Measurements from ENCODE around the gene JMJD1C. TPM values are rescaled to one million over a fixed set of nuclear protein-coding genes. Genes with fewer than 3 reads are reported as not detected.

Gene JMJD1C
- total RNA-seq, 1 donor from 2014 or later: 62.6 TPM

DNA sequence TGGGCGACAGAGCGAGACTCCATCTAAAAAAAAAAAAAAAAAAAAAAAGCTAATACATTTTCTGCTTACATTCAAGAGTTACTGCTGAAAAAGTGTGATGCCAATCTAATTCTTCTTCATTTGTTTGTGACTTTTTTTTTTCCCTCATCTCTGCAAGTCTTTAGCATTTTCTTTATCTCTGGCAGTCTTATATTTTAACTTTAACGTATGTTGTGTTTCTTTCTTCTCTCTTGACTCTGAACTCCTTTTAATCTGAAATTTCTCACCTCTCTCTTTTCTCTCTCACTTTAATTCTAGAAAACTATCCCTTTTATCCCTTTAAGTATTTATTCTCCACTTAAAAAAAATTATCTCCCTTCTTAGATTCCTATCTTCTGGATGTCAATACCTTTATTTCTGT lies 146.5 kb downstream of the JMJD1C start:
- H3K27me3 Mint-ChIP-seq: no peaks in the 10 kb centered on the region
- no peaks in the 10 kb centered on the region for H3K9me3 Mint-ChIP-seq
- no peaks in the 10 kb centered on the region for H3K4me1 Mint-ChIP-seq (ENCODE audit: unreplicated experiment)
- H3K4me3 Mint-ChIP-seq: no peak overlapping the region
- no peak overlapping the region for H3K27ac Mint-ChIP-seq
- TF ChIP-seq, protein P1, sequence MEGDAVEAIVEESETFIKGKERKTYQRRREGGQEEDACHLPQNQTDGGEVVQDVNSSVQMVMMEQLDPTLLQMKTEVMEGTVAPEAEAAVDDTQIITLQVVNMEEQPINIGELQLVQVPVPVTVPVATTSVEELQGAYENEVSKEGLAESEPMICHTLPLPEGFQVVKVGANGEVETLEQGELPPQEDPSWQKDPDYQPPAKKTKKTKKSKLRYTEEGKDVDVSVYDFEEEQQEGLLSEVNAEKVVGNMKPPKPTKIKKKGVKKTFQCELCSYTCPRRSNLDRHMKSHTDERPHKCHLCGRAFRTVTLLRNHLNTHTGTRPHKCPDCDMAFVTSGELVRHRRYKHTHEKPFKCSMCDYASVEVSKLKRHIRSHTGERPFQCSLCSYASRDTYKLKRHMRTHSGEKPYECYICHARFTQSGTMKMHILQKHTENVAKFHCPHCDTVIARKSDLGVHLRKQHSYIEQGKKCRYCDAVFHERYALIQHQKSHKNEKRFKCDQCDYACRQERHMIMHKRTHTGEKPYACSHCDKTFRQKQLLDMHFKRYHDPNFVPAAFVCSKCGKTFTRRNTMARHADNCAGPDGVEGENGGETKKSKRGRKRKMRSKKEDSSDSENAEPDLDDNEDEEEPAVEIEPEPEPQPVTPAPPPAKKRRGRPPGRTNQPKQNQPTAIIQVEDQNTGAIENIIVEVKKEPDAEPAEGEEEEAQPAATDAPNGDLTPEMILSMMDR (conservative IDR thresholded peaks at IDR 0.05): no peak
- DNase-seq (ENCODE audit: extremely low spot score, unreplicated experiment): no peak
- peaks cover 19% of the 10 kb centered on the region for H3K36me3 Mint-ChIP-seq

DNA sequence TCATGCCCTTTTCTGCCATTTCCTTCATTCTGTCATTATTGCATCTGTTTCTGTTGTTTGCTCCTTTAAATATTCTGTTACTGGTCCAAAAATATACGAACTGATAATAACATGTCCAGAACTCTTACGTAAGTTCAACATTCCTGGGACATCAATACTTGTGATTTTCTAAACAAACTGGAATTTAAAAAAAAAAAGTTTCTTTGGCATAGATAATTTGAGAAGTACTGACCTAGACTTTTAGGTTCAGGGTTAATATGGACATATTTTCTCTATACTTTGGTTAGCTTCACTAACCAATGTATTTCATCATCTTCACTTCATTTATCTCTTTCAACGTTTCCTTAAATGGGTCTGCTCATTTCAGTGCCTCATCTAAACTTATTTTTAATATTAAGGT lies 147.3 kb downstream of the JMJD1C start:
- Mint-ChIP-seq H3K36me3 (peaks cover 23% of the 10 kb centered on the region), H3K9me3 (peaks cover 4% of the 10 kb centered on the region), H3K4me1 (ENCODE audit: unreplicated experiment) (no peaks in the 10 kb centered on the region), H3K27ac (no peak overlapping the region), H3K27me3 (no peaks in the 10 kb centered on the region), H3K4me3 (no peak overlapping the region)
- TF ChIP-seq, protein P1 (conservative IDR thresholded peaks at IDR 0.05): no peak
- no peak for DNase-seq (ENCODE audit: extremely low spot score, unreplicated experiment)

DNA sequence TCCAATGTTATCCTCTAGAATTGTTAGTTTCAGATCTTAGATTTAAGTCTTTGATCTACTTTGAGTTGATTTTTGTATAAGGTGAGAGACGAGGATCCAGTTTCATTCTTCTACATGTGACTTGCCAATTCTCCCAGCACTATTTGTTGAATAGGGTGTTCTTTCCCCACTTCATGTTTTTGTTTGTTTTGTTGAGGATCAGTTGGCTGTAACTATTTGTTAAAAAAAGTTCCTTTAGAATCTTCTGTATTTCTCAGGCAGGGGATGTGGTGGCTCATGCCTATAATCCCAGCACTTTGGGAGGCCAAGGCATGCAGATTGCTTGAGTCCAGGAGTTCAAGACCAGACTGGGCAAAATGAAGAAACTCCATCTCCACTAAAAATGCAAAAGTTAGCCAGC lies 151.8 kb downstream of the JMJD1C start:
- H3K36me3 Mint-ChIP-seq: peaks cover 17% of the 10 kb centered on the region

DNA sequence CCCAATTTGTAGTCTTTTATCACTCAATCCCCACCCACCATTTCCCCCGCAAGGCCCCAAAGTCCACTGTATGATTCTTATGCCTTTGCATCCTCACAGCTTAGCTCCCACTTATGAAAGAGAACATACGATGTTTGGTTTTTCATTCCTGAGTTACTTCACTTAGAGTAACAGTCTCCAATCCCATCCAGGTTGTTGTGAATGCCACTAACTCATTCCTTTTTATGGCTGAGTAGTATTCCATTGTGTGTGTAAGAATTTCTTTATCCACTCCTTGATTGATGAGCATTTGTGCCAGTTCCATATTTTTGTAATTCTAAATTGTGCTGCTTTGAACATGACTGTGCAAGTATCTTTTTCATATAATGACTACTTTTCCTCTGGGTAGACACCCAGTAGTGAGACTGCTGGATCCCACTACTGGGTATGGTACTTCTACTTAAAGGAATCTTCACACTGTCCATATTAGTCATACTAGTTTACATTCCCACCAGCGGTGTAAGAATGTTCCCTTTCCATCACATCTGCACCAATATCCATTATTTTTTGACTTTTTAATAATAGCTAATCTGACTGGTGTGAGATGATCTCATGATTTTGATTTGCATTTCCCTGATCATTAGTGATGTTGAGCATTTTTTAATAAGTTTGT lies 152.6 kb downstream of the JMJD1C start:
- no peaks in the 10 kb centered on the region for H3K27me3 Mint-ChIP-seq
- H3K27ac Mint-ChIP-seq: no peak overlapping the region
- no peak overlapping the region for H3K4me3 Mint-ChIP-seq

More for the DNA sequence above, 151.8 kb downstream of the JMJD1C start:
- Mint-ChIP-seq H3K27me3 (no peaks in the 10 kb centered on the region), H3K4me1 (ENCODE audit: unreplicated experiment) (no peaks in the 10 kb centered on the region), H3K4me3 (no peak overlapping the region), H3K27ac (no peak overlapping the region), H3K9me3 (peaks cover 4% of the 10 kb centered on the region)
- TF ChIP-seq, protein P1 (conservative IDR thresholded peaks at IDR 0.05): no peak
- no peak for DNase-seq (ENCODE audit: extremely low spot score, unreplicated experiment)

DNA sequence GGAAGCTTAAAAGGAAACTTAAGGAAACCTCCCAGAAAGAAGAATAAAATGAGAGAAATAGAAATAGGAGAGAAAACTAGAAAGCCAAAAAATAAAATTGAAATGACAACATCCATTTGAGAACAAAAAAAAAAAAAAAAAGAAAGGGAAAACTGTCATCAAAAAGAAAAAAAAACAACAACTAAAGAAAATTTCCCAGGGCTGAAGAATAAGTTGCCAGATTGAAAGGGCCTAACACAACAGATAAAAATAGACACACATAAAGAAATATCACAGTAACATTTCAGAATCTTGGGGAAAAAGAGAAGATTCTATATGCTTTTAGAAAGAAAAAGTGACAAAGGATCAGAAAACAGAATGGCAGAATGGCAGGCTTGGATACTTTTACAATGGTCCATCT lies 157.1 kb downstream of the JMJD1C start:
- no peak overlapping the region for H3K4me3 Mint-ChIP-seq
- H3K27me3 Mint-ChIP-seq: no peaks in the 10 kb centered on the region
- no peak overlapping the region for H3K27ac Mint-ChIP-seq
- H3K9me3 Mint-ChIP-seq: peaks cover under 1% of the 10 kb centered on the region
- TF ChIP-seq, protein P1 (conservative IDR thresholded peaks at IDR 0.05): no peak
- H3K4me1 Mint-ChIP-seq (ENCODE audit: unreplicated experiment): no peaks in the 10 kb centered on the region
- no peak for DNase-seq (ENCODE audit: extremely low spot score, unreplicated experiment)
- H3K36me3 Mint-ChIP-seq: peaks cover 13% of the 10 kb centered on the region

More for the DNA sequence above, 152.6 kb downstream of the JMJD1C start:
- Mint-ChIP-seq H3K9me3 (peaks cover 4% of the 10 kb centered on the region), H3K4me1 (ENCODE audit: unreplicated experiment) (no peaks in the 10 kb centered on the region), H3K36me3 (peaks cover 17% of the 10 kb centered on the region)
- TF ChIP-seq, protein P1 (conservative IDR thresholded peaks at IDR 0.05): no peak
- DNase-seq (ENCODE audit: extremely low spot score, unreplicated experiment): no peak
